NT2/D1 (cell line): ENCODE data around the gene AVEN.

Source experiments
- SUZ12 ChIP-seq: IDR thresholded peaks from 2 replicates; pipeline ENCODE4 v1.6.1; 2011; ENCODE audit not compliant: insufficient read length, insufficient read depth; ENCODE audit errors: extremely low read depth
- YY1 ChIP-seq: IDR thresholded peaks from 2 replicates; pipeline ENCODE4 v1.6.1; 2011; ENCODE audit not compliant: insufficient read length, insufficient read depth
- ZNF274 ChIP-seq: IDR thresholded peaks from 2 replicates; pipeline ENCODE4 v1.6.1; 2011; ENCODE audit warnings: mild to moderate bottlenecking, low read depth, low read length

GRCh38 chr15:34013746-34014145 lies 25.3 kb downstream of the AVEN start:
- TF ChIP-seq YY1 (no peak), ZNF274 (no peak), SUZ12 (no peak)
